ENCODE measurements around the gene MYH11. TPM values are rescaled to one million over a fixed set of nuclear protein-coding genes. Genes with fewer than 3 reads are reported as not detected.

The MYH11 gene
- total and polyA plus RNA-seq, 10 donors: 9.6 to 135 (median 110) TPM

- intact Hi-C loops (cut with DNase I; ENCODE audit: low total_unique reads): loop anchor here (5.0 kb wide), 1 partner anchor 277 kb away; no protein-coding TSS in a partner anchor
Measured at GRCh38 chr16:15704545-15704987, 152.3 kb downstream of the MYH11 start.

GRCh38 chr16:15703029-15703736, 153.6 kb downstream of the MYH11 start:
- H3K4me1 ChIP-seq: peaks cover 0 to 18% (median 6%) of the 10 kb centered on the region in 6 donors
- peaks cover 0 to 100% (median 51%) of the 10 kb centered on the region in 6 donors for H3K36me3 ChIP-seq
- no peaks in the 10 kb centered on the region for H3K9me3 ChIP-seq
- H3K27me3 ChIP-seq (replicated peaks in 1 of 7): no peaks in the 10 kb centered on the region
- no peak for TF ChIP-seq CTCF (IDR thresholded peaks at IDR 0.05 in 8 of 11, conservative IDR thresholded peaks at IDR 0.05 in 3 of 11)
- no peak for TF ChIP-seq POLR2A (IDR thresholded peaks at IDR 0.05)
- TF ChIP-seq POLR2AphosphoS5 (IDR thresholded peaks at IDR 0.05): no peak
- intact Hi-C loops (cut with DNase I; ENCODE audit: low total_unique reads): loop anchor here (5.0 kb wide), 1 partner anchor 276 kb away; no protein-coding TSS in a partner anchor
- H3K4me3 ChIP-seq: no peak overlapping the region
- no peak for DNase-seq
- 59 to 84% (median 72%) methylated on average over 14 of the region's 14 CpGs for WGBS, 5 donors
- peak overlapping the region in 1 of 8 donors; percentile 21 for H3K27ac ChIP-seq

More at GRCh38 chr16:15704545-15704987, 152.3 kb downstream of the MYH11 start:
- Histone ChIP-seq H3K36me3 (peaks cover 0 to 100% (median 47%) of the 10 kb centered on the region in 6 donors), H3K4me1 (peaks cover 0 to 18% (median 6%) of the 10 kb centered on the region in 6 donors), H3K27me3 (replicated peaks in 1 of 7) (no peaks in the 10 kb centered on the region), H3K9me3 (no peaks in the 10 kb centered on the region), H3K27ac (peak overlapping the region in 1 of 8 donors; percentile 16), H3K4me3 (no peak overlapping the region)
- DNase-seq: peak; percentile 82
- WGBS, 5 donors: 58 to 71% (median 66%) methylated on average over 8 of the region's 8 CpGs
- TF ChIP-seq POLR2AphosphoS5 (IDR thresholded peaks at IDR 0.05): peak in 1 of 3 donors; percentile 56
- TF ChIP-seq POLR2A (IDR thresholded peaks at IDR 0.05): no peak
- peak; percentile 59 to 90 (median 80) for TF ChIP-seq CTCF (IDR thresholded peaks at IDR 0.05 in 8 of 11, conservative IDR thresholded peaks at IDR 0.05 in 3 of 11)

- DNase-seq: no peak
- Histone ChIP-seq H3K27me3 (replicated peaks in 1 of 7) (no peaks in the 10 kb centered on the region), H3K4me3 (no peak overlapping the region), H3K27ac (peak overlapping the region in 1 of 8 donors; percentile 21), H3K4me1 (peaks cover 0 to 18% (median 6%) of the 10 kb centered on the region in 6 donors), H3K9me3 (no peaks in the 10 kb centered on the region), H3K36me3 (peaks cover 2 to 100% (median 59%) of the 10 kb centered on the region in 6 donors)
- no peak for TF ChIP-seq CTCF (IDR thresholded peaks at IDR 0.05 in 8 of 11, conservative IDR thresholded peaks at IDR 0.05 in 3 of 11)
- intact Hi-C loops (cut with DNase I; ENCODE audit: low total_unique reads): loop anchor here (5.0 kb wide), 1 partner anchor 275 kb away; no protein-coding TSS in a partner anchor
- WGBS, 5 donors: 73 to 86% (median 80%) methylated on average over 11 of the region's 11 CpGs
Measured at GRCh38 chr16:15701975-15702970, 154.6 kb downstream of the MYH11 start.

All from spleen (tissue), 11 donors.